Activated CD8-positive, alpha-beta memory T cell treated with anti-CD3 and anti-CD28 coated beads, Interleukin-2, amount 50 U/mL, for 4 hours (primary cell): ENCODE results near the gene HLTF.

Experiments used
- DNase-seq: peaks from one replicate; pipeline ENCODE4 v3.0.0-alpha.2; 2020

Gene HLTF

DNA sequence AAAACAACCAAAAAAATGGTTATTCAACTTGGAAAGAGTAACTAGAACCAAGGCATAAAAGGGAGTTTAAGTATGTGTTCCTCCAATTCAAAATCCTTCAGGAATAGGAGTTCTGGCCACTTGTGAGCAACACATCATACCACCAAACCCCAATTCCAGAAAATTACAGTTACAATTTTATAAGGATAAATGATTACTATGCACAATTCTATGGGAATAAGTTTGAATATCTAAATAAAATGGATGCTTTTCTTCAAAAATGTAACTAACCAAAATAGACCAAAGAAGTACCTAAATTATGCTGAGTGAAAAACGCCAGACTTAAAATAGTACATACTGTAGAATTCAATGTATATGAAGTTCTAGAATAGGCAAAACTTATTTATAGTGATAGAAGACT lies 4.6 kb downstream of the HLTF start:
- no peak for DNase-seq

DNA sequence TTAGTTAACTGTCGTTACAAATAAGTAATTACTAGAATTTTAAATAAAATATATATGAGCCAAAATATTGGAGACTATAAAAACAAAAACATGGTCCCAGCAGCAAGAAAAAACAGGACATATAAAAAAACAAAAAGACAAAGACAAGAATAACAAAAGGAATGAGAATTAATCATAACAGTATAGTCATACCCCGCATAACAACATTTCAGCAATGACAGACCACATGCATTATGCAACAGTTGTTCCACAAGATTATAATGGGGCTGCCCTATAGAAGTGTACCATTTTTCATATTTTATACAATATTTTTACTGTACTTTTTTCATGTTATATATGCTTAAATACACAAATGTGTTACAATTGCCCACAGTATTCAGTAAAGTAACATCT lies 5.6 kb downstream of the HLTF start:
- DNase-seq = no peak

- no peak for DNase-seq
These were observed 6.2 kb downstream of the HLTF start for GRCh38 chr3:149080011-149080698.

DNA sequence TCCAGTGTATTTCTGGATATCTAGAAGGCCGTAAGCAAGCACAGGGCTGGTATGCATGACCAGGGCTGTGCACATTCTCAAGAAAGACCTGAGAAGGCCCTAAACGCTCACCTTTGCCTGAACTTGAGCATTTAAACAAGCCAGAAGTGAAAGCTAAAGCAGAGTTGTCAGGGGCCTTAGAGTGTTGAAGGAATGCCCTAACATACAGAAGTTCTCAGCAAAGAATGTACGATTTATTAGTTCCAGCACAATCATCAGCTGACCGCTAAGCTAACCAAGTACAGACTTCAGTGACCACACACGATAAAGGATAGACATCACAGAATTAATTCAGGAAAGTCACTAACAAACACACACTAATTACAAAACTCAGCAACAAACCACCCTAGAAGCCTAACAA lies 8.7 kb downstream of the HLTF start:
- no peak for DNase-seq

DNA sequence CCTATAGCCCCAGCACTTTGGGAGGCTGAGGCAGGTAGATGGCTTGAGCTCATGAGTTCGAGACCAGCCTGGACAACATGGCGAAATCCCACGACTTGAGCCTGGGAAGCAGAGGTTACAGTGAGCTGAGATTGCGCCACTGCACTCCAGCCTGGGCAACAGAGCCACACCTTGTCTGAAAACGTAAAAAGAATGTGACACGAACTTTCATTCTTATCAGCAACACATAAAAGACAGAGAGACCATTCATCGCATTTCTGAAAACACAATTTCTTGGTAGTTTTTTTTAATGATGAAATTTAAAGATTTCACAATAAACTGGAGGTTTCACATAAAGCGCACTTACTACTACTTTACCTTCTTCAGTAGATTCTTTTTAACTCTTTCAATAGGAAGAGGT lies 18.4 kb downstream of the HLTF start:
- no peak for DNase-seq

- DNase-seq = no peak
These were observed 24.6 kb downstream of the HLTF start for GRCh38 chr3:149061776-149062175.

GRCh38 chr3:149058602-149059001 lies 27.7 kb downstream of the HLTF start:
- DNase-seq = no peak

DNA sequence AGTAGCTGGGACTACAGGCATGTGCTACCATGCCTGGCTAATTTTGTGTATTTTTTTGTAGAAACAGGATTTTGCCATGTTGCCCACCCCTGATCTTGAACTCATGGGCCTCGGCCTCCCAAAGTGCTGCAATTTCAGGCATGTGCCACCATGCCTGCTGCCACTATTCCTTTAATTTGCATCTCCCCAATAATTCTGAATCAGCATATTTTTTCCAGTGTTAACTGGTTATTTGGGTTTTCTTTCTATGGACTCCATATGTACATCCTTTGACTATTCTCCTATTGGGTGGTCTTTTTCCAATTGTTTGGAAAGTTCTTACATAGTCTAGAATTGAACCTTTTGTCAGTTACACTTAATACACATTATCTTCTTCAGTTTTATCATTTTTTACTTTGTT lies 28.1 kb downstream of the HLTF start:
- no peak for DNase-seq

- DNase-seq = no peak
These were observed 30.8 kb downstream of the HLTF start for GRCh38 chr3:149055575-149055974.

- no peak for DNase-seq
These were observed 41.8 kb downstream of the HLTF start for GRCh38 chr3:149044339-149045083.

DNA sequence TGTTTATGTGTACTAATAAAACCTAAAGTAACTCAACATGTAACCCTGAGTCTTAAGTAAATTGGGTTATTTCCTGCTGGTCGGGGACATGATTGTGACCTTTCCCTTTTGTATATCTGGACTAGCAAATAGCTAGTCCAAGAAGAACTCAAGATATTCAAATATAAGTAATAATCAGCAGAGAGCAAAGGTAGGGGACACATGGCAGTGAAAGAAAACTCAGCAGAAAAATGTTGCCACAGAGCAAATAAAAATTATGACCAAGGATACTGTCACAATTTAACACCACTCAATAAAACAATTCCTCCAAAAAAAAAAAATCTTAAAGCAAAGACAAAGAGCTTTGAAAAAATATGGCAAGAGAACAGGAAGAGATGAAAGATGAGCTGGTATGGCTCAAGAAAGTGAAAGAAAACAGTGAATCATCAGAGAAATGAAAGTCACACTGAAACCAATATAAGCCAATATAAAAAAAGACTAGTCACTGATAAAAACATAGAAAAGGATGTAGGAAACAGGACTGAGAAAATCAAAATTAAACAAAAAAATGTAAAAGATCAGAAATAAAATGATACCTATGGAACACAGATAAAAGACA lies 43.4 kb downstream of the HLTF start:
- DNase-seq = no peak

DNA sequence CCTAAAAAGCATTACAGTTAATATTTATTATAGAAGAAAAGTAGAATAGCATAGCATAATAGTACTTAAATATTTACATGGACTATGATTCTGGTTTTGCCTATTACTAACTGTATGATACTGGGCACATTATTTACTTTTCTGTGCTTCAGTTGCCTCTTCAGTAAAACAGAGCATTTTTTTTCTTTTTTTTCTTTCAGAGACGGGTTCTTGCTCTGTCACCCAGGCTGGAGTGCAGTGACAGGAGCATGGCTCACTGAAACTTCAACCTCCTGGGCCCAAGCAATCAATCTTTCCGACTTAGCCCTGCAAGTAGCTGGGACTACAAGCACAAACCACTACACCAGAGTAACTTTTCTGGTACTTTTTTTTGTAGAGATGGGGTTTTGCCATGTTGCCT lies 48.0 kb downstream of the HLTF start:
- no peak for DNase-seq

GRCh38 chr3:149037684-149038083 lies 48.6 kb downstream of the HLTF start:
- DNase-seq = no peak

DNA sequence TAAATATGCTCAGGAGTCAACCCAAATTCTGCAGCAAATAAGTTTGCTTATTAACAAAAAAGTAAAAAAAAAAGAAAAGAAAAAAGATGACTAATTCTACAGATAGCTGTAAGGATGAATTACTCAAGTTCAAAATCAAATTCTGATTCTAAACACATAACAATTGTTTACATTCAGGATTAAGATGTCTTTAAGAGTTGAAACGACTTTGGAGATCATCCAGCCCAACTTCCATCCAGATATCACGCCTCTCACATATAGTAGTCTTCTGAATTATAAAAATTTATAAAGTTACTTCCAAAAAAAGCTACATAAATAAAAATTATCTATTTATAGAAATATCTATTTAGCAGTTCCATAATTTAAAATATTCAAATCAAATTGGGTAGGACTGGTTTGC lies 55.2 kb downstream of the HLTF start:
- DNase-seq = no peak

DNA sequence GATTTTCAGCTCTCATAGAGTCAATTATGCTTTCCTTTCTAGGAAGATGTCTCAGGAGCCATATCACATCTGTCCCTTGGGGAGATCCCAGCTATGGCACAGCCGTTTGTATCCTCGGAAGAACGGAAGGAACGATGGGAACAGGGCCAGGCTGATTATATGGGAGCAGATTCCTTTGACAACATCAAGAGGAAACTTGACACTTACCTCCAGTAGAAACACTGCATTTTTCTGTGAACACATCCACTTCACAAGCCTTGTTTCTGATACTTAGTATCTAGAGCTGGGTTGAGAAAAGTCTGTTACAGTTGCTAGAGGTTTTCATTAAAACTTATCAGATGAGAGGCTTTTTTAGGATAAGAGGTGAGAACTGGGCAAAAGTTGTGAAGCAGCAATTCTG lies 59.6 kb downstream of the HLTF start:
- no peak for DNase-seq

DNA sequence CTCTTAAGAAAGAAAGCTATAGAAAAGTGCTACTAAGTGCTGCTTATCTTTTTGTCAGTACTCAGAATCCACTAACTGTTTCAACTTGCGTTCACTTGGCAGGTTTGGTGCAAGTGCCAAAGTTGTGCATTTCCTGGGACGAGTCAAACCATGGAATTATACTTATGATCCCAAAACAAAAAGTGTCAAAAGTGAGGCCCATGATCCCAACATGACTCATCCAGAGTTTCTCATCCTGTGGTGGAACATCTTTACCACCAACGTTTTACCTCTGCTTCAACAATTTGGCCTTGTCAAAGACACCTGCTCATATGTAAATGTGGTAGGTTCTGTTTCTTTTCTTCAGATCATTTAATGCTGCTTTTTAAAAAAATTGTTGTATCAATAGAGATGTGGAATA lies 62.4 kb downstream of the HLTF start:
- DNase-seq = no peak

- no peak for DNase-seq
These were observed 64.5 kb downstream of the HLTF start for GRCh38 chr3:149021830-149022229.

DNA sequence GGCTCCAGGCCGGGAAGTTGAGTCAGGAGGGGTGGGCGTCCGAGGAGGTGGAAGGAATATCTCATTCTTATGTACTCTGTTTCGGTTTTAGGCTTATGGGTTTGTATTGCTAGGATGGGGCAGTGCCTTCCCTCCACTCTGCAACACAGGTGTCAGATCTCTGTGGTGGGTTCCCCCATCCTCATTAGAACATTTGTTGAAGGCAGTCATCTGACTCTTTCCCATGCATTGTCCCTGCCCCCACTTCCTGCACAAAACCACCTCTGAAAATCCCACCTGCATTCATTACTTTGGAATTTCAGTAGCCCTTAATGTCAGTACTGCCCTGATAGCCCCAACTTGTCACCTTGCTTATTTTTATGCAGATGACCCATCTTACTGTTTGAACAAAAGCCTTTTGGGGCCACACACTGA lies 65.5 kb downstream of the HLTF start:
- no peak for DNase-seq

- no peak for DNase-seq
These were observed 66.0 kb downstream of the HLTF start for GRCh38 chr3:149020196-149020838.

DNA sequence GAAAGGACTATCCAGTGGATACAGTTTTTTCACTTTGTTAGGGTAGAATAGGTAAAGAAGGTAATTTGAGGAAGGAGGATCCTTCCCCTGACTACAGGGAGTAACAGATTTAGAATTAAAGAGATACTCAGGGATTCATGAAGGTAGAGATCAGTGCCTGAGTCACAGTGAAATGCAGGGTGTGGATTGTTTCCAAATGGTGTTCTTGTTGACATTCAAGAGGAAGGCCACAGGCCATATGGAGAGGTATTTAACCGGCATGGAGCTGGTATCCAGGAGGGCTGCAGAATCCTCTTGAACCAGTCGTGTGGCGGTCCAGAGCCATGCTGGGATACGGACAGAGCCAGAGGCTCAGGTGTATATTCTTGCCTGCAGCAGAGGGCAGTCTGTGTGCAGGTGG lies 66.8 kb downstream of the HLTF start:
- DNase-seq = no peak

GRCh38 chr3:149018247-149018646 lies 68.1 kb downstream of the HLTF start:
- DNase-seq = no peak

DNA sequence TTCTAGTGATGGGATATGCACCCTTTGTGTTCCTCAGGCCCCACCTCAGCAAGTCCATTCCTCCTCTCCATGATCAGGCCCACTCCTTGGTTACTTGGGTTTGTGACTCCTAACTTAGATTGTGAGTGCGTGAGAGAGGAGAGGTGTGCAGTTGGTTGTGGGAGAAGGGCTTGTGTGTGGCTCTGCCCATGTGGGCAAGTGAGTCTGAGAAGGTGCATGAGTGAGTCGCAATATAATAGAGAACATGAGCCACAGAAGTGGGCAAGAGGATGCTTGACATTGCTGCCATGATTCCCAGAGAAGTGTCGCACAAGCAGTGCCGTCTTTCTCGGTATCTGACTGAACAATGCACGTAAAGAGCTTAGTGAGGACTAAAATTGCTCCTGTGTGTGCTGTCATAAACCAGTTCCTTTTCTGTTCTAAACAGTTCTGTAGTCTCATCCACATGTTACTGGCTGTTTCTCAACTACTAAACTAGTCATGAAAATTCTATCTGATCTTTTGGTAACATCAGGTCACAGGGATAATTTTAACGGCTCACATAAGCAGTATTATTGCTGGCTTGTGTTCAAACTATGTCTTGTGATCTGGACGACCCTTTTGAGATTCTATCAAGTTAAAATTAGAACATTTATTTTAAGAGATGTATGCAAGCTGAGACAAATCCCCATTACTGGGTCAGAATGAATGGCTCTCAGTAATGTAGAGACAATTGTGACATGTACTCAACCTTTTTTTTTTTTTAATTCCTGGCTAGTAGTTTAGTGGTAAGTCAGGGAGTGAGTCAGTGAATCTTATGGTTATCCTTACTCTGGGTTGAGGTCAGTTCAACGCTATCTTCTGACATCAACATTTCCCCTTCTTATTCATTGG lies 69.4 kb downstream of the HLTF start:
- no peak for DNase-seq

DNA sequence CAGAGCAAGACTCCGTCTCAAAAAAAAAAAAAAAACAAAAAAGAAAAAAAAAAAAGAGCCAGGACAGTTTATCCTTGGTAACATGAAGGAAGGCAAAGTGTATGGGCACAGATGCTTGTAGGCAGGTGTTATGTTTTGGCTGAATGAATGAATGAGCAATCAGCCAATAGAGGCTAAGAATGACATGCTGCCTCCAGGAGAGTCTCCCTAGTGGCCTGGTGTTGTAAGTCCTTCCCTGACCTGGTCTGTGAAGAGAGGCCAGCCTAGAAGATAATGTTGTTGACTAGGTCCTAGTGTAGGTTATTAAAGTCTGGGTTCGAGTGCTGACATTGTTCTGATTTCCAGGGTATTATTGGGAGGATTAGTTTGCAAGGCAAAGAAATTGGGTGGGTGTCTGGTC lies 70.1 kb downstream of the HLTF start:
- DNase-seq = no peak
